Suprapubic skin (tissue), 4 donors: Measurements from ENCODE around the gene TMPRSS11F. TPM values are rescaled to one million over a fixed set of nuclear protein-coding genes. Genes with fewer than 3 reads are reported as not detected.

Experiments
- DNase-seq, 2 donors: peaks; one replicate each; pipeline ENCODE4 v3.0.0-alpha.2; 2019; ENCODE audit warnings: low spot score in 2 of 2
- H3K27ac ChIP-seq: fragments of 200-600 bp; sonication (generic); one replicate; pipeline ENCODE4 v1.5.1; 2019
- H3K27me3 ChIP-seq: fragments of 200-600 bp; sonication (generic); one replicate; pipeline ENCODE4 v1.5.1; 2019
- H3K36me3 ChIP-seq: fragments of 200-600 bp; sonication (generic); one replicate; pipeline ENCODE4 v1.5.1; 2019
- H3K4me1 ChIP-seq: fragments of 200-600 bp; sonication (generic); one replicate; pipeline ENCODE4 v1.5.1; 2019
- H3K4me3 ChIP-seq: fragments of 200-600 bp; sonication (generic); one replicate; pipeline ENCODE4 v1.5.1; 2019; ENCODE audit warnings: mild to moderate bottlenecking
- H3K9me3 ChIP-seq: fragments of 200-600 bp; sonication (generic); one replicate; pipeline ENCODE4 v1.5.1; 2019
- EP300 ChIP-seq: sonication (generic); formaldehyde crosslinking; IDR thresholded peaks from one replicate; pipeline ENCODE4 v1.6.1; 2017; ENCODE audit warnings: antibody characterized with exemption
- POLR2A ChIP-seq, 2 donors: fragments of 450-650 bp; IDR thresholded peaks; one replicate each; pipeline ENCODE4 v1.6.1; 2017; ENCODE audit warnings: antibody characterized with exemption in 2 of 2, mild to moderate bottlenecking in 2 of 2, moderate library complexity in 2 of 2
- POLR2AphosphoS5 ChIP-seq, 3 donors: sonication (generic); formaldehyde crosslinking; IDR thresholded peaks; one replicate each; pipeline ENCODE4 v1.6.1; 2017; ENCODE audit warnings: antibody characterized with exemption in 3 of 3
- WGBS: methylation state at CpG from one replicate; pipeline ENCODE4 v1.1.5; 2018; 5-methylcytosine and 5-hydroxymethylcytosine counted together
- total RNA-seq, 4 donors: library from RNA; depleted of rRNA; stranded (reverse); fragments of >200 nt; gene quantifications; one replicate each; pipeline ENCODE4 v1.1.0, GENCODE V29; 2016
- TF ChIP-seq, protein P1 (sequence below), 2 donors: fragments of 200-600 bp in 1 of 2; fragments of 450-650 bp in 1 of 2; sonication (generic) in 1 of 2; IDR thresholded peaks; one replicate each; pipeline ENCODE4 v1.5.1; 2016 to 2019; ENCODE audit warnings: antibody characterized with exemption in 2 of 2, mild to moderate bottlenecking in 1 of 2, moderate library complexity in 1 of 2

Gene TMPRSS11F
- total RNA-seq, 4 donors from 2014 or later = 8.1 to 20.1 (median 13.0) TPM

DNA sequence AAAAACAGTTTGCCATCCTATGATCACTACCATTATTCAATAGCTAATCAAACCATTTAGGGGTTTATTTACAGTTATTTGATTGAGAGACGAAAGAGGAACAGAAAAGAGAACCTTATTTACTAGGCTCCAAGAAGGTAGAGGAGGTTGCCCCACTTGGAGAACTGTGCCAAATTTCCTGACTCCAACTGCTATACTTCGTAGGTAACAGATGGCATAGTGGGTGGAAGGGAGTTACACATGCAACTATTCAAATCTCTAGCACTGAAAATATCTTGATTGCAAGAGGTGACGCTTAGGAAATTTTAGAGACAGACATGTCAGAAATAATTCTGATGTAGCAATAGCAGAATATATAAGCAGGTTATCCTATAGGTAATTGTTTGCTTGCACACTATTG, 38.0 kb upstream of the TMPRSS11F start:
- no peaks in the 10 kb centered on the region for H3K27me3 ChIP-seq
- no peak overlapping the region for H3K27ac ChIP-seq
- 75% methylated on average over 3 of the region's 3 CpGs for WGBS
- no peaks in the 10 kb centered on the region for H3K36me3 ChIP-seq
- no peaks in the 10 kb centered on the region for H3K4me1 ChIP-seq
- H3K4me3 ChIP-seq = no peak overlapping the region
- TF ChIP-seq POLR2AphosphoS5 (IDR thresholded peaks at IDR 0.05) = no peak
- TF ChIP-seq POLR2A (IDR thresholded peaks at IDR 0.05) = no peak
- TF ChIP-seq, protein P1, sequence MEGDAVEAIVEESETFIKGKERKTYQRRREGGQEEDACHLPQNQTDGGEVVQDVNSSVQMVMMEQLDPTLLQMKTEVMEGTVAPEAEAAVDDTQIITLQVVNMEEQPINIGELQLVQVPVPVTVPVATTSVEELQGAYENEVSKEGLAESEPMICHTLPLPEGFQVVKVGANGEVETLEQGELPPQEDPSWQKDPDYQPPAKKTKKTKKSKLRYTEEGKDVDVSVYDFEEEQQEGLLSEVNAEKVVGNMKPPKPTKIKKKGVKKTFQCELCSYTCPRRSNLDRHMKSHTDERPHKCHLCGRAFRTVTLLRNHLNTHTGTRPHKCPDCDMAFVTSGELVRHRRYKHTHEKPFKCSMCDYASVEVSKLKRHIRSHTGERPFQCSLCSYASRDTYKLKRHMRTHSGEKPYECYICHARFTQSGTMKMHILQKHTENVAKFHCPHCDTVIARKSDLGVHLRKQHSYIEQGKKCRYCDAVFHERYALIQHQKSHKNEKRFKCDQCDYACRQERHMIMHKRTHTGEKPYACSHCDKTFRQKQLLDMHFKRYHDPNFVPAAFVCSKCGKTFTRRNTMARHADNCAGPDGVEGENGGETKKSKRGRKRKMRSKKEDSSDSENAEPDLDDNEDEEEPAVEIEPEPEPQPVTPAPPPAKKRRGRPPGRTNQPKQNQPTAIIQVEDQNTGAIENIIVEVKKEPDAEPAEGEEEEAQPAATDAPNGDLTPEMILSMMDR (IDR thresholded peaks at IDR 0.05) = no peak
- TF ChIP-seq EP300 = no peak
- H3K9me3 ChIP-seq = no peaks in the 10 kb centered on the region
- DNase-seq = no peak

DNA sequence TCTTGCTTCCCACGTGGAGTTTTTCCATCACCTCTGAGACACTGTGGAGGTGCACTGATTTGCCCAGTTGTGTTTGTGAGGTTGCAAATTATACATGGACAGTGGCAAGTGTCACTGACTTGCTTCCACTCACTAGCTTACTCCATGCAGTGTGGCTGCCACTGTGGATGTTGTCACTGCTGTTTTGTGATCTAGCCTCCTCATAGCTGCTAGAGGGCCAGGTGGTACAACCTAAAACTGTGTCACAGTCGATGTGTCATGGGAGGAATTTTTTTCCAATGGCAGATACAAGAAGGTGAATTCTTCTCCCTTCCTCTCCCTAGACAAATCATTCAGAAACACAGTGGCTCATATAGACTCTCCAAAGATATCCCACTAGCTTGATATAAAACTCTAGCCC, 37.5 kb upstream of the TMPRSS11F start:
- H3K4me3 ChIP-seq = no peak overlapping the region
- TF ChIP-seq EP300 (no peak), POLR2AphosphoS5 (IDR thresholded peaks at IDR 0.05) (no peak), POLR2A (IDR thresholded peaks at IDR 0.05) (no peak)
- TF ChIP-seq, protein P1 (IDR thresholded peaks at IDR 0.05) = no peak
- no peaks in the 10 kb centered on the region for H3K27me3 ChIP-seq
- H3K36me3 ChIP-seq = no peaks in the 10 kb centered on the region
- 48% methylated on average over 2 of the region's 2 CpGs for WGBS
- H3K4me1 ChIP-seq = no peaks in the 10 kb centered on the region
- DNase-seq = no peak
- H3K27ac ChIP-seq = no peak overlapping the region
- H3K9me3 ChIP-seq = no peaks in the 10 kb centered on the region

DNA sequence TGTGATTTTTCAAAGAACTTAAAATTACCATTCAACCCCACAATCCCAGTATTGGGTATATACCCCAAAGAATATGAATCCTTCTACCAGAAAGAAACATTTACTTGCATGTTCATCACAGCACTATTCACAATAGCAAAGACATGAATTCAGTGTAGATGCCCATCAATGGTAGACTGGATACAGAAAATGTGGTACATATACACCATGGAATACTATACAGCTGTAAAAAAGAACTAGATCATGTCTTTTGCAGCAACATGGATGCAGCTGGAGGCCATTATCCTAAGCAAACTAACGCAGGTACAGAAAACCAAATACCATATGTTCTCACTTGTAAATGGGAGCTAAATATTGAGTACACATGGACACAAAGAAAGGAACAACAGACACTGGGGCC, 34.1 kb upstream of the TMPRSS11F start:
- H3K36me3 ChIP-seq = no peaks in the 10 kb centered on the region
- WGBS = 90% methylated on average over 1 of the region's 1 CpG
- no peak for TF ChIP-seq POLR2A (IDR thresholded peaks at IDR 0.05)
- TF ChIP-seq, protein P1 (IDR thresholded peaks at IDR 0.05) = no peak
- TF ChIP-seq POLR2AphosphoS5 (IDR thresholded peaks at IDR 0.05) = no peak
- TF ChIP-seq EP300 = no peak

DNA sequence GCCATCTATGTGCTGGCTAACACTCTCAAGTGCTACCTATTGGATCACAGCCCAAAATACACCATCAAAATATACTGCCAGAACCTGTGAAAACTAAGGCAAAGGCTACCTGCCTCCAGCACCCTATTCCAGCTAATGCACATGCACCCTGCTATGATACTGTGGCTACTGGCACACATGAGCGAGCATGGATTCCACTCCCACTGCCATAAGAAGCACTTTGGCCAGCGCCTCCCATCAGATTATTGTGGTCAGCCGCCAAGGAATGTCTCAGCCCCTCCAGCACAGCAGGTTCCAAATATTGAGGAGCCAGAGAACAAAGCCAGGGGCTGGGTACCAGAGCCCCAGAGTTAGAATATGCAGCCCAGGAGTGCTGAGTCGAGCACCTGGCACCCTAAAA, 32.5 kb upstream of the TMPRSS11F start:
- DNase-seq = no peak
- H3K9me3 ChIP-seq = no peaks in the 10 kb centered on the region
- no peak overlapping the region for H3K27ac ChIP-seq
- WGBS = 64% methylated on average over 3 of the region's 4 CpGs
- no peak overlapping the region for H3K4me3 ChIP-seq
- TF ChIP-seq, protein P1 (IDR thresholded peaks at IDR 0.05) = no peak
- TF ChIP-seq POLR2A (IDR thresholded peaks at IDR 0.05) = no peak
- TF ChIP-seq EP300 = no peak
- no peak for TF ChIP-seq POLR2AphosphoS5 (IDR thresholded peaks at IDR 0.05)
- no peaks in the 10 kb centered on the region for H3K36me3 ChIP-seq
- no peaks in the 10 kb centered on the region for H3K27me3 ChIP-seq
- H3K4me1 ChIP-seq = no peaks in the 10 kb centered on the region

More for the DNA sequence above, 34.1 kb upstream of the TMPRSS11F start:
- no peak overlapping the region for H3K4me3 ChIP-seq
- H3K27ac ChIP-seq = no peak overlapping the region
- no peaks in the 10 kb centered on the region for H3K9me3 ChIP-seq
- H3K27me3 ChIP-seq = no peaks in the 10 kb centered on the region
- H3K4me1 ChIP-seq = no peaks in the 10 kb centered on the region
- DNase-seq = no peak

DNA sequence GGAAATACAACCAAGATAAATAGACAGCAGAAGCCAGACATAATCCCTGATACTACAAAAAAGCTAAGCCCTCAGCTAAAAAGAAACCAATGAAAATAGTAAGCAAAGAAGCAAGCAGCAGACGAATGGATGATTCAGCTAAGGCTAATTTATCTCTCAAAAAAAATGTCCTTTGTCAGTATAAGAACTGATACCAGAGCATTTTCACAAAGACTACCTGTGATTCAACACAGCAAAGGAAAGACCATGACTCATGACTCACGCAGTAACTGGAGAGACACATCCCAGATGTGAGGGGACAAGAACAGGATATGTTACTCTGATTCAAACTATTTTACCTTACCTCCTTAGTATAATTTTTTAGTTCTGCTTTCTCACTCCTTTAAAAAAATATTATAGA, 22.7 kb upstream of the TMPRSS11F start:
- Histone ChIP-seq H3K27ac (no peak overlapping the region), H3K4me3 (no peak overlapping the region), H3K36me3 (no peaks in the 10 kb centered on the region), H3K4me1 (no peaks in the 10 kb centered on the region), H3K27me3 (no peaks in the 10 kb centered on the region), H3K9me3 (no peaks in the 10 kb centered on the region)
- 27% methylated on average over 2 of the region's 2 CpGs for WGBS
- TF ChIP-seq, protein P1 (IDR thresholded peaks at IDR 0.05) = no peak
- TF ChIP-seq POLR2AphosphoS5 (IDR thresholded peaks at IDR 0.05) (no peak), POLR2A (IDR thresholded peaks at IDR 0.05) (no peak), EP300 (no peak)
- no peak for DNase-seq
